ENCODE measurements around the gene PCNX1.

PCNX1 gene

GRCh38 chr14:71155743-71156142, 248.5 kb downstream of the PCNX1 start:
- no peak for DNase-seq (ENCODE audit: low read depth)

- no peak for DNase-seq (ENCODE audit: low read depth)
These were observed 256.0 kb downstream of the PCNX1 start for GRCh38 chr14:71163050-71163841.

DNA sequence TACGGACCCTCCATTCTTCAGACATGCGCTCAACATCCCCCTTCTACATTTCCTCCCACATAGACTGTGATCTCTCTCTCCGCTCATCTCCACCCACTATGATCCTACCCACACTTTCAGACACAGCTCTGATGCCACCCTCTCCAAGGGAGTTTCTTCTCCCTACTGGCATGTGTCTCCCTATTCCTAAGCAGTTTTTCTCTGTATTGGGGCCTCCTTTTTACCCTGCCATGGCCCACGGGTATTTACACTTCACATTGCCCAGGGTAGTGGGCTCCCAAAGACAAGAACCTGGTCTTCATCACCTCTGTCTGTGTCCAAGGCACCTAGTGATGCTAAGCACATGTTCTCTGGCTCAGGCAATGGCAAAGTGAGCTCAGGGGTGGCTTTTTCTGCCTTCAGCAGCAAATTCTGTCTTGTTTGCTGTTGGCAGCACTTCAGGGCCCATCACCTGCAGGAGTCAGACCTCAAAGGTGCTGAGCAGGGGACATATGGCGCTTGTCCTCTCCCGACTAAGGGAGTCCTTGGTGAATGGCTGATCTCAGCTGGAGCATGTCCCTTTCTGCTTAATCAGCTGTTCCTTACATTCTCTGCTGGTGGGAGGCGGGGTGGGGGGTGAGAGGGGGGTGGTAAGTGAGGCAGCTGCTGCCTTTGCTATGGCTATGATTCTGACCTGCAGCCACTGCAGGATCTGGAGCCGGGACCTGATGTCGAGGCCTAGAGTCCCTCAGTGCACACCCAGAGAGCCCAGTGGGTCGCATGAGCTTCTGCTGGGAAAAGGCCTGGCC, 256.8 kb downstream of the PCNX1 start:
- DNase-seq (ENCODE audit: low read depth) = no peak

Data from GM04504 (cell line).